Activated T-cell treated with anti-CD3 and anti-CD28 coated beads for 1 hour (primary cell): ENCODE measurements around the gene VAMP5.
"Not testable (repeated sequence)": the region's sequence is repeated elsewhere in the genome, so short reads cannot be mapped to it uniquely, and the experiment has no call there.

Experiments
- DNase-seq: peaks from one replicate; pipeline ENCODE4 v3.0.0-alpha.2; 2020; ENCODE audit warnings: low read depth

The VAMP5 gene

DNA sequence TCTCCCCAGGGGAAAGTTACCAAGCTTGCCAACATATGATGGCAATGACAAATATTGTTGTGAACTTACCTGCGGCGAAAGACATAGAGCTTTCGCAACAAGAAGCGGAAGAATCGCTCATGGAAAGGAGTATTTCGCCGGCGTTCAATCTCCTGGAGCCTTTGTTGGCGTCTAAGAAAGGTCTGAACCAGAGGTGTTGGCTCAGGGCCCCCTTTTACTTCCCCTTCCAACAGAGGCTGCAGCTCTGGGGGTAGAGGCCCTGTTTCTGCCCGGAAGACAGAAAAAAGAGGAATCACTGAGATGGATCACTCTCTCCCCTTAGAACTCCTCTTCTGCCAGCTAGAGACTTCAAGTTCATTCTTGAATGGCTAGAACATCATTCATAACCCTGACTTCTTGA, 33.7 kb upstream of the VAMP5 start:
- no peak for DNase-seq

DNA sequence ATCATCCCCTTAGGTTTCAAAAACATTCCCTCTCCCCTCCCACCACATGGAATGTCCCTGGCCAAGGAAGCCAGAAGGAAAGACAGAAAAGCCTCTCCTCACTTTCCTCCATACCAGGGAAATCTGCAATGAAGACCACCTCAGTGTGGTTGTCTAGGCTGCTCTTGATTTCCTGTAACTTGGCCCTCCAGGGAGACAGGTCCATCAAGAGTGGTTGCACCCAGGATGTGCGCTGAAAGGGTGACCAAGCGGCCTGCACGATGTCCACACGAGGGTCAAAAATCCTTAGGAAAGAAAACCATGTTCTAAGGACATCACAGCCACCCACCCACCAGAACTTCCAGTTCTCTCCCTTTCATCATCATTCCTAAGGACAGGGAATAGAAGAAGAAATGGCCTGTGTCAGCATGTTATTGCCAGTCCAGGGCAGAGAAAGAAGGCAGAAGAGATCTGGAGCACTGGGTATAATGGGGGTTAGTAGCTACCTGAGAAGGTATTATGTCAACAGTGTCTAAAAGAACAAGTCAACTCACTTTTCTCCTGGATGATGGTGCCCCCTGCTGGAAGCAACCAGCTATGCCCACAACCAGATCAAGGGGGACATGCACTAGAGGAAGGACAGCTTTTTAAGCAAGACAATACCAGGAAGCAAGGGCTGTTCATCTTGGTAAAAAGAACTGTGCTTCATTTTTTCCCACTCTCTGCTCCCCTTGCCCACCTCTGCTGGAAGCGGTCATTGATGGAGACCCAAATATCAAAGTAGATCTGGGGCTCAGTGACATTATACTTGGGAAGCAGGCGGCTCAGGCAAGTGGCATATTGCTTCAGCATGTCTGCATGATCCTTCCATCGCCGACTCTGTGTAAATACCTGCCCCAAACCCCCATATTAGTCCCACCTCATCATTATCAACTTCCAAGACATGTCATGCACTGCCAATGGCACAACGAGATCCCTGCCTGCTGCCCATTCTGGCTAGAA, 32.2 kb upstream of the VAMP5 start:
- peak; percentile 91 for DNase-seq

- no peak for DNase-seq
These were observed 31.0 kb upstream of the VAMP5 start for GRCh38 chr2:85553184-85553583.

- no peak for DNase-seq
These were observed 29.1 kb upstream of the VAMP5 start for GRCh38 chr2:85554980-85555612.

- DNase-seq = no peak
These were observed 27.1 kb upstream of the VAMP5 start for GRCh38 chr2:85557130-85557529.

DNA sequence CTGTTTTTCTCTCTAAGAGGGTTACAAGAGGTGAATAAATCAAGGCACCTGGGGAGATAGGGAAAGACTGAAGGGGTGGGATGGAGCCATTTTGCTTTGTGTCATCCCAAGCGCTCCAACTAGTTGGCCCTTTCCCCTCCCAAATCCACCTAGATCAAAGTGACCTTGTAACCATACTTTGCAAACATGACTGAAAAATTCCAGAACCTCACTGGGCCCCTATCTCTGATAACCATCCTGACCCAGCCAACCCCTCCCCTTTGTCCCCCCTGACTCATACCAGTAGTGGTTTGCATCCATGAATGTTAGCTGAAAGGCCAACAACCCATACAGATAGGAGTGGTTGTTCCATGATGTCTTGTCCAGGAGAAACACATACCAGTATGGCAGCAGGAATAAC, 26.1 kb upstream of the VAMP5 start:
- no peak for DNase-seq

DNA sequence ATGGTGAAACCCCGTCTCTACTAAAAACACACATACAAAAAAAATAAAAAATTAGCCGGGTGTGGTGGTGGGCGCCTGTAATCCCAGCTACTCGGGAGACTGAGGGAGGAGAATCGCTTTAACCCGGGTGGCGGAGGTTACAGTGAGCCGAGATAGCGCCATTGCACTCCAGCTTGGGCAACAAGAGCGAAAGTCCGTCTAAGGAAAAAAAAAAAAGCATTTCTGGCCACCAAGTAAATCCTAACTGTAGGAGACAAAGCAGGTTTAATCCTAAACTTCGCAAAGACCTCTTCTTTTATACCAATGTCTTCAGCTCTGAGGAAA, 23.9 kb upstream of the VAMP5 start:
- not testable (repeated sequence) for DNase-seq

GRCh38 chr2:85560812-85561279, 23.4 kb upstream of the VAMP5 start:
- DNase-seq = no peak

GRCh38 chr2:85561280-85562212, 22.7 kb upstream of the VAMP5 start, which contains the start of gene GGCX:
GGCX (minus strand) TSS chr2:85561493; CDS start chr2:85561428, 65 bp downstream.
- peak; percentile 90 for DNase-seq

DNA sequence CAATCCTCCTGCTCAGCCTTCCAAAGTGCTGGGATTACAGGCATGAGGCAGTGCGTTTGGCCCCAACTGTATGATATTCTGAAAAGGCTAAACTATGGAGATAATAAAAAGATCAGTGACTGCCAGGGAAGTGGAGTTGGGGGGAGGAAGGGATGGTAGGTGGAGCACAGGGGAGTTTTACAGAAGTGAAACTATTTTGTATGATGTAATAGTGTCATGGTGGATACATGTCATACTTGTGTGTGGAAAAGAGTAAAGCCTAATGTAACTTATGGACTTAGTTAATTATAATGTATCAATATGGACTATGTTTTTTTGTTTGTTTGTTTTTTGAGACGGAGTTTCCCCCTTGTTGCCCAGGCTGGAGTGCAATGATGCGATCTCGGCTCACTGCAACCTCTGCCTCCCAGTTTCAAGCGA, 20.1 kb upstream of the VAMP5 start:
- DNase-seq = no peak

- DNase-seq = no peak
These were observed 18.0 kb upstream of the VAMP5 start for GRCh38 chr2:85566265-85566664.

DNA sequence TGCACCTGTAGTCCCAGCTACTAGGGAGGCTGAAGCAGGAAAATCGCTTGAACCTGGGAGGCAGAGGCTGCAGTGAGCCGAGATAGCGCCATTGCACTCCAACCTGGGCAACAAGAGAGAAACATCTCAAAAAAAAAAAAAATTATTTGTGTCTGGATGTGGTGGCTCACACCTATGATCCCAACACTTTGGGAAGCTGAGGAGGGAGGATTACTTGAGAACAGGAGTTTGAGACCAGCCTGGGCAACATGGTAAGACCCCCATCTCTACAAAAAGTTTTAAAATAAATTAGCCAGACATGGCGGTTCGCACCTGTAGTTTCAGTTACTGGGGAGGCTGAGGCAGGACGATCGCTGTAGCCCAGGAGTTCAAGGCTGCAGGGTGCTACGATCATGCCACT, 8.5 kb upstream of the VAMP5 start:
- no peak for DNase-seq

DNA sequence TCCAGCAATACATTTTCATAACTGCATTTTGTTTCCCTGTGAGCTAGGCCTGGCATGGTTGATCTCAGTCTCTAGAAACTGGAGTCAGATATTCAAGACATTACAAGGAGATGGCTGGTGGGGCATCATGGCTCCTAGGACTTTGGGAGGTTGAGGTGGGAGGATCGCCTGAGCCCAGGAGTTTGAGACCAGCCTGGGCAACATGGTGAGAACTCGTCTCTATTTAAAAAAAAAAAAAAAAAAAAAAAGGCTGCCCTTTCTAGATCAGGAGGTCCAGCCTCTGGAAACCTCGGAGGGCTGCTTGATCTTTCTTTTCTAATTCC, 7.2 kb upstream of the VAMP5 start:
- DNase-seq = no peak

- DNase-seq = peak; percentile 52
These were observed 6.6 kb upstream of the VAMP5 start, which contains the start of gene VAMP8 for GRCh38 chr2:85577386-85578242. VAMP8 (plus strand) TSS chr2:85577586; CDS start chr2:85577647, 61 bp downstream.

- DNase-seq = no peak
These were observed 5.7 kb upstream of the VAMP5 start for GRCh38 chr2:85578243-85579180.

- no peak for DNase-seq
These were observed 4.8 kb upstream of the VAMP5 start for GRCh38 chr2:85579266-85579935.

DNA sequence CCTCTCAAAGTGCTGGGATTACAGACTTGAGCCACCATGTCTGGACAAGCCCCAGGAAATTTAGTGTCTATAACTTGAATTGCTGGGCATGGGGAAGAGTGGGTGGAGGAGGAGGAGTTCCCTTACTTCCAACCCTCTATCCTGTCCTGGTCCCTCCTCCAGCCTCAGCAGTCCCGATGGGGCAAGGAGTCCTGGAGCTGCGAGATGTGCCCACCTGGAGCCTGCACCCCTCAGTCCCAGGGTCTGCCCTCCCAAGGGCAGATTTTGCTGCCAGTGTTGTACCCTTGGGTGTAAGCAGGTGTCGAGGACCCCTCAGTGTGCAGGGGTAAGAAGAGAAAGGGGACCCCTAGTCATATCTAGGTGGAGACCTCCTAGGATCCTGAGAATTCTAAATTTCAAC, 4.0 kb upstream of the VAMP5 start:
- no peak for DNase-seq

DNA sequence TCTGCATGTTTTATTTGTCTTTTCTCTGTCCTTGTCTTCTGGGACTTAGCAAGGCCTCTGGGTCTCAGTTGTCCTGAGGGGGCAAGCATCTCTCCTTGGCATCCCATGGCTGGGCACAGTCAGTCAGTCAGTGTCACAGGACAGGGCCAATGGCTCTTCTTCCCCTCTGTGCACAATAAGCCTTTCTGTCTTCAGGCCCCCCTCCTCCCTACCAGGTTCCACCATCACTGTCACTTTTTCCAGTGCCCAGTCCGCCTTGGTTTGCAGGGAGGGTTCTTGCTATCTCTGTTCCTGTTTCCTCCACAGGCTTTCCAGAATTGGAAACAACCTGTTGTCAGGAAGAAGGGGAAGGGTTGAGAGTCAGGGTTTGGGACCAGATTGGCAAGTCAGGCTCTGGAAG, 1.7 kb upstream of the VAMP5 start:
- DNase-seq = no peak

DNA sequence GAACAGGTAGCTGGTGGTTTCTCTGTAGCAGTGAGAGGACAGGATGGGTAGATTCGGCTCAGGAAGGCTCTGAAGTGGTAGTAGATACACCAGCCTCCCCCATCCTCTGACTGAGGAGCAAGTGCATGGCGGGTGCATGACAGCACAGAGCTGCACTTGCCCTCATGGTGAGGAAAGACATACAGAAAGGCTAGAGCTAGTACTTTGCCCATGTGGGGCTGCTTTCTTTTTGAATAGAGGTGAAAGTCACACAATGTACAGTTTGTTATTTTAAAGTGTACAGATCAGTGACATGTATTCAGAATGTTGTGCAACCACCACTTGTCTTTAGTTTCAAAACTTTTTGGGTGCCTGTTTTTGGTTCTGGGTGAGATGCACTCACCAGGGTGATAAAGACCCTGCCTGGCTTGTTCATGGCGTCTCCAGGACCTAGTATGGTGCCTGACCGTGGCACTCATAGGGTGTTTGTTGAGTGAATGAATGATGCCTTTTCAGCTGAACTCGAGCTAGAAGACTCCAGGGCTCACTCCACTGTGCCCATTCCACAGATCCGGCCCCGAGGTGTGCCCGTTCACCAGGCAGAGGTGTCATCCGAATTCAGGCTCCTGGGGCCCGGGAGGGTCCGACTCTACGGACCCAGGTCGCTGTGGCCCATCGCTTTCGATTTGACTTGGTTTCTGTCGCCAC, 421 bp upstream of the VAMP5 start:
- DNase-seq = no peak
